HUES6 (cell line): ENCODE data around the gene GRM4.
A peak's percentile ranks its signal among the peaks of the same experiment; 100 is the strongest.

Source experiments
- H3K27ac ChIP-seq: 2 replicates; pipeline ENCODE4 v1.7.0; 2013; ENCODE audit warnings: low read depth, mild to moderate bottlenecking, low read length, inconsistent platforms
- H3K27me3 ChIP-seq: 2 replicates; pipeline ENCODE4 v1.6.1; 2013; ENCODE audit warnings: low read length; ENCODE audit not compliant: control insufficient read depth, insufficient read depth
- H3K36me3 ChIP-seq: 2 replicates; pipeline ENCODE4 v1.6.1; 2013; ENCODE audit warnings: low read length; ENCODE audit not compliant: control insufficient read depth, insufficient read depth
- H3K4me1 ChIP-seq: 2 replicates; pipeline ENCODE4 v1.6.1; 2013; ENCODE audit warnings: low read length; ENCODE audit not compliant: control insufficient read depth, insufficient read depth
- H3K4me3 ChIP-seq: 2 replicates; pipeline ENCODE4 v1.5.1; 2013; ENCODE audit warnings: low read depth, low read length
- H3K9ac ChIP-seq: one replicate; pipeline ENCODE4 v1.6.1; 2013; ENCODE audit warnings: mild to moderate bottlenecking, low read length
- H3K9me3 ChIP-seq: 2 replicates; pipeline ENCODE4 v1.6.1; 2013; ENCODE audit warnings: low read depth, low read length; ENCODE audit not compliant: control insufficient read depth, insufficient read depth

Gene GRM4

DNA sequence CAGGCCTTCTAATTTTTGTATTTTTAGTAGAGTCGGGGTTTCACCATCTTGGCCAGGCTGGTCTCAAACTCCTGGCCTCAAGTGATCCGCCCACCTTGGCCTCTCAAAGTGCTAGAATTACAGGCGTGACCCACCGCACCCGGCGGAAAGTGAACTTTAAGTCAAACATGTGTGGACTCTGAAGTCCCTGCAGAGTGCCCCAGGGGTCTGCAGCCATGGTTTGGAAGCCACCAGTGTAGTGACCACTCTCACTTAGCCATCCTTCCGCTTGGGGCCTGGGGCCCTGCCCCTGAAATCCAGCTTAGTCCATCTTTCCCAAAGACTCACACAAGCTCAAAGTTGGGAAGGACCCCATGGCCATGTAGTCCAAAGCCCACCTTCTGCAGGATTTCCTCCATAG is 164.5 kb downstream of the GRM4 start:
- Histone ChIP-seq H3K4me1 (peaks cover 7% of the 10 kb centered on the region; the same call in 1 of the 2 replicates), H3K4me3 (no peak overlapping the region), H3K9me3 (peaks cover 5% of the 10 kb centered on the region; the same call in 1 of the 2 replicates), H3K27ac (no peak overlapping the region), H3K36me3 (no peaks in the 10 kb centered on the region), H3K27me3 (peaks cover 8% of the 10 kb centered on the region), H3K9ac (no peak overlapping the region)

DNA sequence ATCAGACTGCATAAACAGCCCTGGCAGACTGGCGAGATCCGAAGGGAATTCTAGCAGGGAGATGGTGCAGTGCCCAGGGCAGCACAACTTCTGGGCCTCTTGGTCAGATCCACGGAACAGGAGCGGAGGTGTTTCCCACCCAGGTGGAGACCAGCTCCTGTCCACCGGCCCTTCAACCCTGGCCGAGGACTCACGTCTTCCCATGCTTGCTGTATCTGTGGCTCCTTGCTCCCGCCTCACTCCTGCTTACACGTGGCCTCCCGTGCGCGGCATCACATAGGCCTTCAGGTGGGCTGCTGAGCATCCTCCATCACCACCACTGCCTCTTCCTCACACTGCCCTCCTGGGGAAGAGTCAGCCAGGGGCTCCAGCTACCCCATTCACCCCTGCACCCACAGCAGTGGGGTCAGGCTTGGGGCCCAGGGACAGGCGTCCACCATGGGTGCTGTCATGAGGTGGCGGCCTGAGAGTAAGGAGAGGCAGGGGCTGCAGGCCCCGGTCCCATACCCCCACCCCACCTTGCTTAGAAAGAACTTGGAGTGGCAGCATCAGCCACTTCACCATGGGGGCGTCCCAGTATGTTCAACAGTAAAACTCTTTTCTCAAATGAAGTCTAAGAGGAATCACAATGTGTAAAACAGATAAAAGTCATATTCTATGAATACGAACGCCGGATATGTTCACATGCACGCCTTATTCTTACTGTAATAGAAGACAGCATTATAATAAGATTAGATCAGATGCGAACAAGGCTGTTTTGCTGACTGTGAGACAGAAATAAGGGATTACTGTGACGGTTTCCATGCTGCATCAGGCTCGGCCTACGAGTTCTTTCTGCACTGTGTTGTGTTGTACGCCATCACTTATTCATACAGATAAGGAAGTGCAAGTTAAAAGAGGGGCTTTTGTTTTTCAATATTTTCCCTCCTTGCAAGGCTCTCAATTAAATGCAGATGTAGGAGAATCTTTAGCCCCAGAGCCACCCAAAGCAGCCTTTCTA is 165.4 kb downstream of the GRM4 start:
- no peak overlapping the region for H3K27ac ChIP-seq
- no peaks in the 10 kb centered on the region for H3K9me3 ChIP-seq
- peaks cover 5% of the 10 kb centered on the region; the same call in 1 of the 2 replicates for H3K4me1 ChIP-seq
- peaks cover 15% of the 10 kb centered on the region for H3K27me3 ChIP-seq
- no peaks in the 10 kb centered on the region for H3K36me3 ChIP-seq
- H3K9ac ChIP-seq = no peak overlapping the region
- no peak overlapping the region for H3K4me3 ChIP-seq

DNA sequence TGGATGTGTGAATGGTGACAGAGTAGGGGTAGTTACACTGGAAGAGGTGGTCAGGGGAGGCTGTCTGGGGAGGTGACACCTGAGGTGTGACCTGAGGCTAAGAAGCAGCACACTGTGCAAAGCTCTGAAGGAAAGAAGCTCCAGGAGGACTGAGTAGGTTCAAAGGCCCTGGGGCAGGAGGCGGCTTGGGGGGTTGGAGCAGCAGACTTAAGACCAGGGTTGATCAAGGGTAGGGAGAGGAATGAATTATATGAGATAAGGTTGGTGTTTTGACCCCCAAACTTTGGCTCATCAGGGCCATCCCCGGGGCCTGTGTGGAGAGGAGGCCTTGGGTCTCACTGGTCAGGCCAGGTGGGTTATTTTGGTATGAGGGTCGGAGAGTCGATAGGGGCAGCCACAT is 166.1 kb downstream of the GRM4 start:
- no peaks in the 10 kb centered on the region for H3K36me3 ChIP-seq
- no peak overlapping the region for H3K9ac ChIP-seq
- no peaks in the 10 kb centered on the region for H3K9me3 ChIP-seq
- H3K4me3 ChIP-seq = no peak overlapping the region
- H3K27me3 ChIP-seq = peaks cover 15% of the 10 kb centered on the region
- peaks cover under 1% of the 10 kb centered on the region; the same call in 1 of the 2 replicates for H3K4me1 ChIP-seq
- H3K27ac ChIP-seq = no peak overlapping the region

DNA sequence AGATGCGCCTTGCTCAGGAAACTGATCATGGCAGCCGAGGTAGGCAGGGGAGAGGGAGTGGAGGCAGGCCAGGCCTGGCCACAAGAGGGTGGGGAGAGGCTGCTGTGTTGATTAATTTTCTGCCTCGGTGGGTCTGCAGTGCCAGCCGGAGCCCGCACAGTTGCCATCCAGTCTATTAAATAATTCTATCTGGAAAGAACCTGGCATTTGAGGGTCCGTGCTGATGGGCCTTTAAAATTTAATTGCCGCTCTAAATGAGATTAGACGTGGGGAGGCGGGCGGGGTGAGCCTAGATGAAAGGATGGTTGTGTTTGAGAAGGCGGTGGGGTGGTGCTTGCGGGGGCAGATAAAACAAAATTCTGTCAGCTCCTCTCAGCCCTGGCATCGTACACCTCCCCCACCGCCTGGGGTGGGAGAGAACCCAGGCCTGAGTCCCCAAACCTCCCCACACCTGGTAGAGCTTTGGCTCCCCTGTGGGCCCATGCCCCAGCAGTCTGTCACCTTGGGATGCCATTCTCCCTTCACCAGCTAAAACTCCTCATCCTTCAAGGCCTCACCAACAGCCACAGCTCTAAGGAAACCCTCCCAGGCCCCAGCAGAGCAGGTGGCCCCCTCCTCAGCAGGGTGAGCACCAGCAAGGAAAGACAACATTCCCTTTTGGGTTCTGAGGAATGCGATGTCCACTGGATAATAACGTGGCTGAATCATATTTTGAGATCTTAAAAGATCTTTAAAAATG is 167.3 kb downstream of the GRM4 start:
- H3K9ac ChIP-seq = no peak overlapping the region
- H3K4me1 ChIP-seq = peaks cover 7% of the 10 kb centered on the region
- H3K27me3 ChIP-seq = peaks cover 15% of the 10 kb centered on the region
- no peak overlapping the region for H3K27ac ChIP-seq
- H3K4me3 ChIP-seq = no peak overlapping the region
- H3K9me3 ChIP-seq = no peaks in the 10 kb centered on the region
- no peaks in the 10 kb centered on the region for H3K36me3 ChIP-seq

DNA sequence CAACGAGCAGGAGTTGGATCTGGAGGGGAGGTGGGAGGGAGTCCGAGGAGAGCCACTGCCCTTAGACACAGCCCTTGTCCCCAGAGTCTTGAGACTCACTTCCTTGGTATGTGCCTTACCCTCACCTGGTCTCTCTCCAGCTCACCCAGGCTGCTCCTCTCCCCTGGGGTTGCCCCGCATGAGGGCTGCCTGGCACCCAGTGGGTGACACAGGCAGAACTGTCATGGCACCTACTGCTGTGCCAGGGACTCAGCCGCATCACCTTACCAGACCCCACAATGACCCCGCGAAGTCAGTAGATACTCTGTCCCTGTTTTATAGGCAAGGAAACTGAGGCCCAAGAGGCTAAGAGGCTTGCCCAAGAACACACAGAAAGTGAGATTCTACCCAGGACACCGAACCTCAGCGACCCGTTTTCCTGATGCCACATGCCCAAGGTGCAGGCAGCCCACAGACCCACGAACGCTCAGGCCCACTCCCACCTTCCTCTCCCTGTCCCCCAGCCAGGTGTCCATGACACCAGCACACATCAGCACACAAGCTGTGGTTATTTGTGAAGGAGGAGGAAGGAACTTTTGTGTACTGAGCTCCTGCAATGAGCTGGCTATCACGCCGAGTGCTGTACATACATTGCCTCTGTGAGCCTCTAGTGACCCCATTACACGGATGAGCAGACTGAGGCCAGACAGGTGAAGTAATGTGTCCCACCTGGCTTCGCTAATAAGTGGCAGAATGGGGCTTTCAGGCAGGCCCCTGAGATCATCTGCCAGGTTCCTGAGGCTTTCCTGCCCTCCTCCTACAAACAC is 168.1 kb downstream of the GRM4 start:
- Histone ChIP-seq H3K4me3 (no peak overlapping the region), H3K9me3 (no peaks in the 10 kb centered on the region), H3K27me3 (peaks cover 15% of the 10 kb centered on the region)

DNA sequence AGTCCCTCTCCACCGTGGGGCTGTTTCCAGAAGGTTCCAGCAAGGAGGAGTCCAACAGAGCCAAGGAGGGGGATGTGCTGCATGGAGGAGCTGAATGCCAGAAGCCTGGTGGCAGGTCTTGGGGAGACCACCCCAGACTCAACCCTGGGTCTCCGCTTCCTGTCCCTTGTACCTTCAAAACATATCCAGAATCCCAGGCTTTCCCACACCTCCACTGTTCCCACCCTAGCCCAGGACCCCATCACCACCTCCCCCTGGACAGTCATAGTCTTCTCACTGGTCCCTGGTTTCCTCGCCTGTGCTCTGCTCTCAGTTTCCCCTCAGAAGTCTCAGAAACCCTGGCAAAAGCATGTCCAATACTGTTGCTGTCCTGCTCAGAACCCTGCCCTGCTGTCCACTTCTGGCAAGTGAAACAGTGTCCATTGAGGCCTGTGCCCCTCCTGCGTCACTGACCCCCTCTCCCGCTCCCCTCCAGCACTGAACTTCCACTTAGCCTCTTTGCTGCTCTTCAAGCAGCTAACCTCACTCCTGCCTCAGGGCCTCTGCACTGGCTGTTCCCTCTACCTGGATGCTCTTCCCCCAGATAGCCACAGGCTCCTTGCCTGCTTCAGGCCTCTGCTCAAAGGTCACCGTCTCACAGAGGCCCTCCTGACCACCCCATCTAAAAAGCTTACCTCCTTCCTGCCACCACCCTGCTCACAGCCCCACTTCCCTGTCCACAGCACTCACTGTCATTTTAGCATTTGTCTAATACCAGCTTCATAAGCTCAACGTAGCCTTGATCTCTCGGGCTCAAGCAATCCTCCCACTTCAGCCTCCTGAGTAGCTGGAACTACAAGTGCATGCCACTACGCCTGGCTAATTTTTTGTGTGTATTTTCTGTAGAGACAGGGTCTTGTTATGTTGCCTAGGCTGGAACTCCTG is 169.2 kb downstream of the GRM4 start:
- peaks cover 7% of the 10 kb centered on the region for H3K4me1 ChIP-seq
- H3K27me3 ChIP-seq = peaks cover 15% of the 10 kb centered on the region
- H3K36me3 ChIP-seq = no peaks in the 10 kb centered on the region
- no peak overlapping the region for H3K9ac ChIP-seq
- H3K4me3 ChIP-seq = peak overlapping the region; percentile 65
- H3K9me3 ChIP-seq = 0 out of 2 replicates have a peak, but pooled peaks cover under 1% of the 10 kb centered on the region
- no peak overlapping the region for H3K27ac ChIP-seq

More for the DNA sequence above, 168.1 kb downstream of the GRM4 start:
- H3K36me3 ChIP-seq = no peaks in the 10 kb centered on the region
- H3K9ac ChIP-seq = no peak overlapping the region
- no peak overlapping the region for H3K27ac ChIP-seq
- peaks cover 7% of the 10 kb centered on the region for H3K4me1 ChIP-seq

DNA sequence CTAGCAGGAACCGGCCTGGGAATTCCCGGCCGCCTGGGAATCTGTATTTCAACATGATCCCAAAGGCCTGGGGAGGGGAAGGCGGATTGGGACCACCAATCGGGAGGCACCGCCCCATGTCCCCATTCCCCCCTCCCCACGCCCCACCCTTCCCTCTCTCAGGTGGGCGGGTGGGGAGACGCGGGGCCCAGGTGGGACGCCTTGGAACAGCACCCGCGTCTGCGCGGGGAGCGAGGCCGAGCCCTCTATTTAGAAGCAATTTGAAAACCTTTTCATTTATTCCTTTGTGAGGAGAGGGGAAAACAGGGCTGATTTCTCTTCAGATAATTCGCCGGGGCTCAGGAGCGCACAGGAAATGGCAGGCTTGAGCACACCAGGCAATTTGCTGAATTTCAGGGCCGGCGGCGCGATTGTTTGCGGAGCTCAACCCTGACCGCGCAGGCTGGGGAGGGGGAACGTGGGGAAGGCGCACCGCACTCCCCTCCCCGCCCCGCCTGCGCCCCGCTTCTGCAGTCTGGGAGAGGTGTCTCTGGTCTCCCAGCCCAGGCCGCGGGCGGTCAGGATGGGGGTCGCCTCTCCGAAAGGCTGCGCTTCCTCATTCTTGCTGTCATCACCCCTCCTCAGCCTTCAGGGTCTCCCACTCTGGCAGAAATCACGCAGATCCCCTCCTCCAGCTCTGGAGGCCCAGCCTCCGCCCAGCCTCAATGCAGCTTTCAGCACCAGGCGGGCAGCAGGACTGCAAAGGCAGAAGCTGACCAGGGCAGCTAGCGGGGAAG is 170.0 kb downstream of the GRM4 start:
- Histone ChIP-seq H3K9ac (no peak overlapping the region), H3K27ac (no peak overlapping the region), H3K27me3 (peaks cover 15% of the 10 kb centered on the region), H3K4me1 (peaks cover 7% of the 10 kb centered on the region), H3K36me3 (no peaks in the 10 kb centered on the region), H3K9me3 (peaks cover 2% of the 10 kb centered on the region; the same call in 1 of the 2 replicates), H3K4me3 (peak overlapping the region; percentile 65)

DNA sequence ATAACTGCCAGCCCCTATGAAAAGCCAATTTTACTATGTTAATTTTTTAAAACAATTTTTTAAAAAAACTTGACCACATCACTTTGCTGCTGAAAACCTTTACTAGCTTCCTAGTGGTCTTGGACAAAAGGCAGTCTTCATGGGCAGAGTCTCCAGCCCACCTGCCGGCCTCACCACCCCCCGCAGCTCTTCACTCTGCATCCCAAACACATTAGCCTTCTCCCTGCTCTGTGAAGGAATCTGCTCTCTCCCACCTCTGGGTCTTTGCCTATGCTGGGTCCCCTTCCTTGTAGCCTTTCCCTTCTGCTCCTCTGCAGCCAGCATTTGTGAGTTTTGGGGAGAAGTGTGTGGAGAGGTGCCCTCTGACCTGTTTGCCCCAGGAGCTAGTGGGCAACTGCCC is 171.4 kb downstream of the GRM4 start:
- Histone ChIP-seq H3K27ac (no peak overlapping the region), H3K9me3 (peaks cover 2% of the 10 kb centered on the region; the same call in 1 of the 2 replicates), H3K36me3 (no peaks in the 10 kb centered on the region), H3K27me3 (peaks cover 15% of the 10 kb centered on the region), H3K9ac (no peak overlapping the region), H3K4me3 (0 out of 2 replicates have a peak overlapping the region, but pooled peaks have one; percentile 1), H3K4me1 (peaks cover 7% of the 10 kb centered on the region)

DNA sequence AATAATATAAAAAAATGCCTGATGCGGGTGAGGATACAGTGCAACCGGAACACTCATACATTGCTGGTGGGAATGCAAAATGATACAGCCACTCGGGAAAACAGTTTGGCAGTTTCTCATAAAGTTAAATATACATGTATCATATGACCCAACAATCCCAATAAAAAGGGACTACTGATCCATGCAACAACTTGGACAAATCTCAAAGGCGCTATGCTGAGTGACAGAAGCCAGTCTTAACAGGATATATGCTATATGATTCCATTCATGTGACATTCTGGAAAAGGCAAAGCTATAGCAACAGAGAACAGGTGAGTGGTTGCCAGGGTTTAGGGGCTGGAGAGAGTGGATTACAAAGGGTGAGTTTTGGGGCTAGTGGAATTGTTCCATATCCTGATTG is 171.9 kb downstream of the GRM4 start:
- H3K27ac ChIP-seq = no peak overlapping the region
- H3K36me3 ChIP-seq = no peaks in the 10 kb centered on the region
- no peak overlapping the region for H3K4me3 ChIP-seq
- peaks cover 2% of the 10 kb centered on the region; the same call in 1 of the 2 replicates for H3K9me3 ChIP-seq
- no peak overlapping the region for H3K9ac ChIP-seq
- H3K4me1 ChIP-seq = peaks cover 7% of the 10 kb centered on the region
- peaks cover 15% of the 10 kb centered on the region for H3K27me3 ChIP-seq
